Measurements from ENCODE around the gene SH3TC2. TPM values are rescaled to one million over a fixed set of nuclear protein-coding genes. Genes with fewer than 3 reads are reported as not detected.

The SH3TC2 gene
- total RNA-seq, 1 experiment from 2014 or later, result not detected

DNA sequence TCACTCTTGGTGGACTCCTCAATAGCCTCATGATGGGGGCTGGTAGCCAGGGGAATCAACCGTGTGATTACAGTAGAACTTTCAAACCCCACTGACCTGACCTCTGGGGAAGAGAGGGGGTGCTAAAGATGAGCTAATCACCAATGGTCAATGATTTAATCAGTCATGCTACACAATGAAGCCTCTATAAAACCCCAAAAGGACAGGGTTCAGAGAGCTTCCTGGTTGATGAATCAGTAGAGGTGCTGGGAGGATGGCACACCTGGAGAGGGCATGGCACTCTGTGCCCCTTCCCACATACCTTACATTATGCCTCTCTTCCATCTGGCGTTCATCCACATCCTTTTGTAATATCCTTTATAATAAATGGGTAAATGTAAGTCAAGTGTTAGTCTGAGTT, 8.9 kb upstream of the SH3TC2 start:
- DNase-seq, result no peak
- H2AFZ ChIP-seq (ENCODE audit: low read length), result no peak overlapping the region
- H3K27ac ChIP-seq (ENCODE audit: low read length), result no peak overlapping the region
- peaks cover 3% of the 10 kb centered on the region; the same call in 1 of the 2 replicates for H3K9me3 ChIP-seq (ENCODE audit: low read length)
- H3K4me3 ChIP-seq (ENCODE audit: low read length), result no peak overlapping the region
- no peak overlapping the region for H3K4me2 ChIP-seq (ENCODE audit: low read depth, low read length, poor library complexity, severe bottlenecking)
- H3K27me3 ChIP-seq (ENCODE audit: low read length), result no peaks in the 10 kb centered on the region
- H3K36me3 ChIP-seq (ENCODE audit: insufficient read depth, low read length), result no peaks in the 10 kb centered on the region
- H3K79me2 ChIP-seq (ENCODE audit: low read length), result no peaks in the 10 kb centered on the region
- H4K20me1 ChIP-seq (ENCODE audit: insufficient read depth, low read depth, low read length), result no peaks in the 10 kb centered on the region
- H3K9me2 ChIP-seq (replicated peaks; ENCODE audit: insufficient read depth, low read length), result no peaks in the 10 kb centered on the region
- H3K9ac ChIP-seq (ENCODE audit: low read length), result no peak overlapping the region
- H3K4me1 ChIP-seq (ENCODE audit: low read length), result peaks cover 43% of the 10 kb centered on the region

DNA sequence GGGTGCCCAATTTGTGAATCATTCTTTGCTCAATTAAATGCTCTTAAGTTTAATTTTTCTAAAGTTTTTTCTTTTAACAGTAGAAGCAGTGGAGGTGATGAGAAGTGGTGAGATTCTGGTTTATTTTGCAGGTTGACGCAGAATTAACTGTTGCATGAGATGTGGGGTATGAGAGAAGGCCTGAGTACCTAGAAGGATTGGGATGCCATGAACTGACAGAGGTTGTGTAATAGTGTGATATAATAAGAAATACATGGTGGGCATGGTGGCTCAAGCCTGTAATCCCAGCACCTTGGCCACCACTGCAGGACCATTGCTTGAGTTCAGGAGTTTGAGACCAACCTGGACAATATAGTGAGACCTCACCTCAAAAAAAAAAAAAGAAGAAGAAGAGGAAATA, 8.4 kb upstream of the SH3TC2 start:
- H3K4me2 ChIP-seq (ENCODE audit: low read depth, low read length, poor library complexity, severe bottlenecking), result peak overlapping the region; percentile 41
- H3K36me3 ChIP-seq (ENCODE audit: insufficient read depth, low read length), result no peaks in the 10 kb centered on the region
- no peaks in the 10 kb centered on the region for H4K20me1 ChIP-seq (ENCODE audit: insufficient read depth, low read depth, low read length)
- no peaks in the 10 kb centered on the region for H3K79me2 ChIP-seq (ENCODE audit: low read length)
- DNase-seq, result no peak
- no peak overlapping the region for H3K27ac ChIP-seq (ENCODE audit: low read length)
- H3K9ac ChIP-seq (ENCODE audit: low read length), result no peak overlapping the region
- no peak overlapping the region for H3K4me3 ChIP-seq (ENCODE audit: low read length)
- no peaks in the 10 kb centered on the region for H3K9me2 ChIP-seq (replicated peaks; ENCODE audit: insufficient read depth, low read length)
- no peak overlapping the region for H2AFZ ChIP-seq (ENCODE audit: low read length)
- H3K27me3 ChIP-seq (ENCODE audit: low read length), result no peaks in the 10 kb centered on the region
- peaks cover 43% of the 10 kb centered on the region for H3K4me1 ChIP-seq (ENCODE audit: low read length)
- H3K9me3 ChIP-seq (ENCODE audit: low read length), result peaks cover 3% of the 10 kb centered on the region; the same call in 1 of the 2 replicates

DNA sequence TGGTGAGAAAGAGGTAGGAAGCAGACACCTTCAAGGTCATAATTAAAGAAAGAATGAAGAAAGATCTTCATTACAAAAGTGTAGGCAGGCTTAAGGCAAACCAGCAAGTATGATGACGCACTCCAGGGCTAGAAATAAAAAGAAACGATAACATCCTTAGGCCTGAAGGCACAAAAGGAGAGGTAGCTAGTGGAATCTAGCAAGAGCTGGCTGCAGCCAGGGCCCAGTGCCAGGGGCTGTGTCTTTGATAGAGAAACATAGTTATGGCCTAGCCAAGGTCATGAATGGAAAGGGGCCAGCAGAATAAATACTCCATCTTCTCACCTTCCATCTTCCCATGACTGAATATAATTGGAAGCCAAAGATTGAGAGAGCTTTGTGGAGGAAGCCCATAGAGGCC, 6.8 kb upstream of the SH3TC2 start:
- Histone ChIP-seq H3K4me2 (ENCODE audit: low read depth, low read length, poor library complexity, severe bottlenecking) (no peak overlapping the region), H3K27me3 (ENCODE audit: low read length) (no peaks in the 10 kb centered on the region), H3K9me3 (ENCODE audit: low read length) (no peaks in the 10 kb centered on the region), H3K79me2 (ENCODE audit: low read length) (no peaks in the 10 kb centered on the region), H4K20me1 (ENCODE audit: insufficient read depth, low read depth, low read length) (no peaks in the 10 kb centered on the region), H3K4me1 (ENCODE audit: low read length) (peaks cover 32% of the 10 kb centered on the region), H3K36me3 (ENCODE audit: insufficient read depth, low read length) (no peaks in the 10 kb centered on the region), H2AFZ (ENCODE audit: low read length) (no peak overlapping the region), H3K9ac (ENCODE audit: low read length) (no peak overlapping the region), H3K4me3 (ENCODE audit: low read length) (no peak overlapping the region), H3K9me2 (replicated peaks; ENCODE audit: insufficient read depth, low read length) (no peaks in the 10 kb centered on the region), H3K27ac (ENCODE audit: low read length) (no peak overlapping the region)
- no peak for DNase-seq

DNA sequence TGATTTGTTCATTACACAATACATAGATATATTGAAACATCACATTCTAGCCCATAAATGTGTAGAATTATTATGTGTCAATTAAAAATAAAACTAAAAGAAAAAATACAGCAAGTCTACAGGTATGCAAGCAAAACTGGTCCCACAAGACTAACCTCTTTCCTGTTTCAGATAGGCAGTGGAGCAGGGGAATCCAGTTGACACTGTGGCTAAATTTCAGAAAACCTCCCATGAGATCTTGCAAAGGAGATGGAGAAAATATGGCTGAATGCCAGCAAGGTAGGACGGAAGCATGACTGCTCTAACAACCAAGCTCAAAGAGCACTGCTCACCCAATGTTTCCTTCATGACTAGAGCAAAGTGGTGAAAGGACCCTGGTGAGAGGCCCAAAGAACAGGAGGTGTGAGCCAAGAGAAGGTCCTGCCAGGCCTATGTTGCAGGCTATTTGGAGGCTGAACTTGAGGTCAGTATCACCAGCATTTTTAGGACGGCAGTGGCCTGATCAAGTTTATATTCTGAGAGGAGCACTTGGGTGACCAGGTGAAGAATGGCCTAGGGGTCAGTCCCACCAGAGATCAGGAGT, 1.1 kb upstream of the SH3TC2 start:
- H3K4me1 ChIP-seq (ENCODE audit: low read length), result peaks cover 4% of the 10 kb centered on the region
- H3K9ac ChIP-seq (ENCODE audit: low read length), result no peak overlapping the region
- no peak for DNase-seq
- H3K27ac ChIP-seq (ENCODE audit: low read length), result no peak overlapping the region
- H3K9me3 ChIP-seq (ENCODE audit: low read length), result no peaks in the 10 kb centered on the region
- no peaks in the 10 kb centered on the region for H4K20me1 ChIP-seq (ENCODE audit: insufficient read depth, low read depth, low read length)
- no peak overlapping the region for H3K4me3 ChIP-seq (ENCODE audit: low read length)
- H3K27me3 ChIP-seq (ENCODE audit: low read length), result no peaks in the 10 kb centered on the region
- no peaks in the 10 kb centered on the region for H3K79me2 ChIP-seq (ENCODE audit: low read length)
- H3K4me2 ChIP-seq (ENCODE audit: low read depth, low read length, poor library complexity, severe bottlenecking), result no peak overlapping the region
- no peaks in the 10 kb centered on the region for H3K36me3 ChIP-seq (ENCODE audit: insufficient read depth, low read length)
- H3K9me2 ChIP-seq (replicated peaks; ENCODE audit: insufficient read depth, low read length), result no peaks in the 10 kb centered on the region
- H2AFZ ChIP-seq (ENCODE audit: low read length), result no peak overlapping the region

DNA sequence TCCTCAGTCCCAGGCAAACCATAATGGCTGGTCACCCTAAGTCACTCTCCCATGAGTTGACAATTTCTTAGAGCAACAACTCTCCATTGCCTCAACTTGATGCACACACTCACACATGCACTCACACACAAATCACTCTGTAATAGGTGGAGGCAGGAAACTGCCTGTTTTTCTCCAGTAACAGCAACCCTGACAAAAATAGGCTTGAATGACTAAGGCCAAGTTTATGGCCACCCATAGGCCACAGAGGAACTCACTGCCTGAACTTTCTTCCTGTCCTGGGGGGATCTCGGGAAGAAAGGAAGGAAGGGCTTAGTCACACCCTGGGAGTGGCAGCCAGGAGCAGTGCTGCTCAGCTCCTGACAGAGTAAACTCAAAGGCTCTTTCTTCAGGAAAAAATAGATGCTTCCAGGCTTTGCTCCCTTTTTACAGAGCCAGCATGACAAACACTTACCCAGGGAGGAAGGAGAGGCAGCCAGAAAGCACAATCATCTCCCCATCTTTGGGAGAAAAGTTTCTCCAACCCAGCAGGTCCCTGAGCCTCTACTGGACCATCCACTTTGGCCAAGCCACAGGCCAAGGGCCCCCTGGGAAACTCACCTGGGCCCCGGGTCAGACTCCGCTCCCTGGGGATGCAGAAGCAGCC, 368 bp downstream of the SH3TC2 start:
- Histone ChIP-seq H3K9ac (ENCODE audit: low read length) (no peak overlapping the region), H3K4me2 (ENCODE audit: low read depth, low read length, poor library complexity, severe bottlenecking) (no peak overlapping the region), H3K4me1 (ENCODE audit: low read length) (peaks cover 4% of the 10 kb centered on the region)

DNA sequence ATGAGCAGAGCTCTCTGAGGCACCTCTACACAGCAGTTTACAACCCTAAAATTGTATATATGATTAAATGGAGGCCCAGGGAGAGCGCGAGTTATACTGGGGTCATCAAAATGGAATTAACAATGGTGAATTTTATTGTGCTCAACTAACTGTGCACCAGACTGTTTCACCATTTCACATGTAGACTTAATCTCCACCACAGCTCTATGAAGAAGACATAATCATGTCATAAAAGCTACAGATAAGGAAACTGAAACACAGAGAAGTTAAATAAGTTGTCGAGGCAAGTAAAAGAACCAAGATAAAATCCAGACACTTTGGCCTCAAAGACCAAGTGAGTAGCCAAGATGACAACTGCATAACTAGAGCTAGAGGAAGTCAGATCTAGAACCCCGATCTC, 1.5 kb downstream of the SH3TC2 start:
- Histone ChIP-seq H3K27ac (ENCODE audit: low read length) (no peak overlapping the region), H2AFZ (ENCODE audit: low read length) (no peak overlapping the region), H3K4me3 (ENCODE audit: low read length) (no peak overlapping the region), H3K36me3 (ENCODE audit: insufficient read depth, low read length) (no peaks in the 10 kb centered on the region), H3K9me3 (ENCODE audit: low read length) (no peaks in the 10 kb centered on the region), H4K20me1 (ENCODE audit: insufficient read depth, low read depth, low read length) (no peaks in the 10 kb centered on the region), H3K9me2 (replicated peaks; ENCODE audit: insufficient read depth, low read length) (no peaks in the 10 kb centered on the region), H3K4me2 (ENCODE audit: low read depth, low read length, poor library complexity, severe bottlenecking) (no peak overlapping the region), H3K4me1 (ENCODE audit: low read length) (peaks cover 4% of the 10 kb centered on the region), H3K9ac (ENCODE audit: low read length) (no peak overlapping the region), H3K79me2 (ENCODE audit: low read length) (no peaks in the 10 kb centered on the region), H3K27me3 (ENCODE audit: low read length) (no peaks in the 10 kb centered on the region)
- no peak for DNase-seq

More for the DNA sequence above, 368 bp downstream of the SH3TC2 start:
- Histone ChIP-seq H3K79me2 (ENCODE audit: low read length) (no peaks in the 10 kb centered on the region), H3K36me3 (ENCODE audit: insufficient read depth, low read length) (no peaks in the 10 kb centered on the region), H4K20me1 (ENCODE audit: insufficient read depth, low read depth, low read length) (no peaks in the 10 kb centered on the region), H3K9me3 (ENCODE audit: low read length) (no peaks in the 10 kb centered on the region), H2AFZ (ENCODE audit: low read length) (no peak overlapping the region), H3K4me3 (ENCODE audit: low read length) (no peak overlapping the region), H3K27ac (ENCODE audit: low read length) (no peak overlapping the region), H3K27me3 (ENCODE audit: low read length) (no peaks in the 10 kb centered on the region), H3K9me2 (replicated peaks; ENCODE audit: insufficient read depth, low read length) (no peaks in the 10 kb centered on the region)
- no peak for DNase-seq

DNA sequence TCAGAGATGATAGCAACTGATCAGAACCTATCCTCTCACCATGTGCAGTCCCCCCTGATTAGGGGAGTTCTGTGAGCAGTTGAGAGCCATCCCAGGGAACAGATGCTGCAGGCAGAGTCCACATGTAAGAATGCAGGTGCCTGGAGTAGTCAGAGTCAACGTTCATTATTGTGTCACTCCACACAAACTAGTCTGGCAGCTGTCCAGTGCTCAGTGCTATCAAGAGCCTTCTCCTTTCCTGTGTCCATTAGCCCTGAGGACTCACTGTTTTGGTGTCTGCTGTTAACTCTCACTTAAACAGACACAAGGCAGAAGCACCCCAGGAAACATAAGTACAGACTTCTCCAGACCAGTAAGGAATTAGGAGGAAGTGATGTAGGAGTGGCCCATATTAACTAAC, 2.5 kb downstream of the SH3TC2 start:
- no peak overlapping the region for H3K4me2 ChIP-seq (ENCODE audit: low read depth, low read length, poor library complexity, severe bottlenecking)
- H3K36me3 ChIP-seq (ENCODE audit: insufficient read depth, low read length), result no peaks in the 10 kb centered on the region
- no peaks in the 10 kb centered on the region for H3K27me3 ChIP-seq (ENCODE audit: low read length)
- no peaks in the 10 kb centered on the region for H4K20me1 ChIP-seq (ENCODE audit: insufficient read depth, low read depth, low read length)
- H3K27ac ChIP-seq (ENCODE audit: low read length), result no peak overlapping the region
- no peak overlapping the region for H3K4me3 ChIP-seq (ENCODE audit: low read length)
- no peak for DNase-seq
- H3K79me2 ChIP-seq (ENCODE audit: low read length), result no peaks in the 10 kb centered on the region
- no peak overlapping the region for H2AFZ ChIP-seq (ENCODE audit: low read length)
- H3K9me2 ChIP-seq (replicated peaks; ENCODE audit: insufficient read depth, low read length), result no peaks in the 10 kb centered on the region
- H3K9me3 ChIP-seq (ENCODE audit: low read length), result no peaks in the 10 kb centered on the region
- no peak overlapping the region for H3K9ac ChIP-seq (ENCODE audit: low read length)
- peaks cover 4% of the 10 kb centered on the region for H3K4me1 ChIP-seq (ENCODE audit: low read length)

DNA sequence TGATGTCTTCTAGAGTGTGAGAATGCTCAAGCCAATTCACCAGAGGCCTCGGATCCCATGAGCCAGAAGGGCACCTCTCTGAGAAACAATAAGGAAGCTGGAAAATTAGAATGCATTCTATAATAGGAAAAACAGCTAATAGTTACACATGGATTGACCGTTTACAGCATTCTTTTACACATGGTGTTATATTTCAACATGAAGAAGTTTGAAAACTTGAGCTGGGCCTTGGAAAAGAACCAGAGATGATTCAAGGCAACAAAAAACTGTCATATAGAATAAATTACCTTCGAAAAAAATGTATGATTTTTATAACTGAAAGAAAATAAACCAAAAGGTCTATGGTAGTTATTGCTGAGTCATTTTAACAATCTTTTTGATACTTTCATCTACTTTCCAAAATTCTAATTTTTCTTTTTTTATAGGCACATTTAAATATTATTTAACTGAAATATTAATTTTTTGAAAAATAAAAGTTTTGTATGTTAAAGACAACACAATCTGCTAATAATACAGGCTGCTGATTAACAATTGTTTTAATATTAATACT, 6.2 kb downstream of the SH3TC2 start:
- H4K20me1 ChIP-seq (ENCODE audit: insufficient read depth, low read depth, low read length), result no peaks in the 10 kb centered on the region
- no peak overlapping the region for H3K27ac ChIP-seq (ENCODE audit: low read length)
- no peak overlapping the region for H2AFZ ChIP-seq (ENCODE audit: low read length)
- H3K9ac ChIP-seq (ENCODE audit: low read length), result no peak overlapping the region
- no peaks in the 10 kb centered on the region for H3K9me3 ChIP-seq (ENCODE audit: low read length)
- H3K4me2 ChIP-seq (ENCODE audit: low read depth, low read length, poor library complexity, severe bottlenecking), result no peak overlapping the region
- no peak overlapping the region for H3K4me3 ChIP-seq (ENCODE audit: low read length)
- no peaks in the 10 kb centered on the region for H3K36me3 ChIP-seq (ENCODE audit: insufficient read depth, low read length)
- H3K9me2 ChIP-seq (replicated peaks; ENCODE audit: insufficient read depth, low read length), result no peaks in the 10 kb centered on the region
- DNase-seq, result no peak
- peaks cover 8% of the 10 kb centered on the region for H3K4me1 ChIP-seq (ENCODE audit: low read length)
- no peaks in the 10 kb centered on the region for H3K27me3 ChIP-seq (ENCODE audit: low read length)
- H3K79me2 ChIP-seq (ENCODE audit: low read length), result no peaks in the 10 kb centered on the region

Data from Karpas-422 (cell line).